ENCODE measurements around the gene POTEF.
"Not testable (repeated sequence)": the region's sequence is repeated elsewhere in the genome, so short reads cannot be mapped to it uniquely, and the experiment has no call there.

POTEF gene

GRCh38 chr2:130127726-130128125 is 1.3 kb downstream of the POTEF start:
- not testable (repeated sequence) for DNase-seq

- DNase-seq = not testable (repeated sequence)
Observed at GRCh38 chr2:130120924-130121323, 8.1 kb downstream of the POTEF start.

GRCh38 chr2:130102597-130103363 is 26.2 kb downstream of the POTEF start:
- DNase-seq = not testable (repeated sequence)

- DNase-seq = not testable (repeated sequence)
Observed at GRCh38 chr2:130062645-130063044, 66.4 kb downstream of the POTEF start.

GRCh38 chr2:130059982-130060381 is 69.0 kb downstream of the POTEF start:
- DNase-seq = not testable (repeated sequence)

- DNase-seq = not testable (repeated sequence)
Observed at GRCh38 chr2:130056336-130056735, 72.7 kb downstream of the POTEF start.

- not testable (repeated sequence) for DNase-seq
Observed at GRCh38 chr2:130053217-130053911, 75.7 kb downstream of the POTEF start.

- not testable (repeated sequence) for DNase-seq
Observed at GRCh38 chr2:130052376-130052775, 76.6 kb downstream of the POTEF start.

- not testable (repeated sequence) for DNase-seq
Observed at GRCh38 chr2:130048422-130048821, 80.6 kb downstream of the POTEF start.

- not testable (repeated sequence) for DNase-seq
Observed at GRCh38 chr2:130038265-130038603, 90.8 kb downstream of the POTEF start.

- not testable (repeated sequence) for DNase-seq
Observed at GRCh38 chr2:130025931-130026330, 103.1 kb downstream of the POTEF start.

Measured in activated CD4-positive, alpha-beta T cell treated with anti-CD3 and anti-CD28 coated beads, Interleukin-2, amount 50 U/mL, for 4 hours (primary cell).